ENCODE measurements around the gene CLNK.

- TF ChIP-seq FOXK2 (IDR thresholded peaks at IDR 0.05), result no peak
- TF ChIP-seq ELF4 (IDR thresholded peaks at IDR 0.05), result no peak
Measured at GRCh38 chr4:10470505-10470904, 214.1 kb downstream of the CLNK start.
